OCI-LY1 (cell line): ENCODE results near the gene FAM240A.

Experiments used
- EZH2 ChIP-seq: fragments of 200-600 bp; sonication (generic), shearing (Covaris generic); IDR thresholded peaks from 2 replicates; pipeline ENCODE4 v1.8.0; 2017; ENCODE audit warnings: borderline replicate concordance, mixed run types, mild to moderate bottlenecking, antibody characterized with exemption, low read length, moderate library complexity, mixed read lengths
- TF ChIP-seq, protein P1 (sequence below): fragments of 200-600 bp; sonication (generic), shearing (Covaris generic); IDR thresholded peaks from 2 replicates; pipeline ENCODE4 v1.5.1; 2017; ENCODE audit warnings: mild to moderate bottlenecking, antibody characterized with exemption, low read length, moderate library complexity, mixed read lengths

DNA sequence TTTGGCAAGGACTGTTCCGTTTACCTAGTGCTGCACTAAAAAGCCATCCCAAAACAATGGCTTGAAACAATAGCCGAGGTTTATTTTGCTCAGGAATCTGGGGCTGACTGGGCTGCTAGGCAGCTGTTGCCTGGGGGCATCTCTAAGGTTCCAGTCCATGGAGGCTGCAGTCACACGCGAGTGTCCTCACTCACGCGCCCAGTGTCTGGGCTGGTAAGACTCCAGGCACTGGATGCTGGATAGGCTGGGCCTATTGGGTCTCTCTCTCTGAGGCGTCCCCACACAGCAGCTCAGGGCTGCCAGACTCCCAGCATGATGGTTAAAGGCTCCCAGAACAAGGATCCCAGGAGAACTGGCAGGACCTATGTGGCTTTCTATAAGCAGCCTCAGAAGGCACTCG lies 47.0 kb downstream of the FAM240A start:
- TF ChIP-seq, protein P1, sequence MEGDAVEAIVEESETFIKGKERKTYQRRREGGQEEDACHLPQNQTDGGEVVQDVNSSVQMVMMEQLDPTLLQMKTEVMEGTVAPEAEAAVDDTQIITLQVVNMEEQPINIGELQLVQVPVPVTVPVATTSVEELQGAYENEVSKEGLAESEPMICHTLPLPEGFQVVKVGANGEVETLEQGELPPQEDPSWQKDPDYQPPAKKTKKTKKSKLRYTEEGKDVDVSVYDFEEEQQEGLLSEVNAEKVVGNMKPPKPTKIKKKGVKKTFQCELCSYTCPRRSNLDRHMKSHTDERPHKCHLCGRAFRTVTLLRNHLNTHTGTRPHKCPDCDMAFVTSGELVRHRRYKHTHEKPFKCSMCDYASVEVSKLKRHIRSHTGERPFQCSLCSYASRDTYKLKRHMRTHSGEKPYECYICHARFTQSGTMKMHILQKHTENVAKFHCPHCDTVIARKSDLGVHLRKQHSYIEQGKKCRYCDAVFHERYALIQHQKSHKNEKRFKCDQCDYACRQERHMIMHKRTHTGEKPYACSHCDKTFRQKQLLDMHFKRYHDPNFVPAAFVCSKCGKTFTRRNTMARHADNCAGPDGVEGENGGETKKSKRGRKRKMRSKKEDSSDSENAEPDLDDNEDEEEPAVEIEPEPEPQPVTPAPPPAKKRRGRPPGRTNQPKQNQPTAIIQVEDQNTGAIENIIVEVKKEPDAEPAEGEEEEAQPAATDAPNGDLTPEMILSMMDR, result no peak
- TF ChIP-seq EZH2, result no peak
